ENCODE data around the gene ZBTB21.

Gene ZBTB21

GRCh38 chr21:42022091-42022430, 11.9 kb upstream of the ZBTB21 start:
- H3K4me3 Mint-ChIP-seq = peak overlapping the region; percentile 24
- H3K9me3 Mint-ChIP-seq = no peaks in the 10 kb centered on the region
- H3K4me1 Mint-ChIP-seq = peaks cover 57% of the 10 kb centered on the region
- H3K36me3 Mint-ChIP-seq (ENCODE audit: low read depth) = no peaks in the 10 kb centered on the region
- H3K27ac Mint-ChIP-seq = peak overlapping the region; percentile 95
- no peak for DNase-seq
- peaks cover 21% of the 10 kb centered on the region for H3K27me3 Mint-ChIP-seq (ENCODE audit: low read depth, poor library complexity)
- TF ChIP-seq CTCF (IDR thresholded peaks at IDR 0.05) = no peak

- H3K4me3 Mint-ChIP-seq = peak overlapping the region; percentile 57
- peaks cover 52% of the 10 kb centered on the region for H3K4me1 Mint-ChIP-seq
- H3K27ac Mint-ChIP-seq = peak overlapping the region; percentile 95
- H3K9me3 Mint-ChIP-seq = no peaks in the 10 kb centered on the region
- no peak for TF ChIP-seq CTCF (IDR thresholded peaks at IDR 0.05)
- H3K27me3 Mint-ChIP-seq (ENCODE audit: low read depth, poor library complexity) = peaks cover 21% of the 10 kb centered on the region
- DNase-seq = peak; percentile 55
- H3K36me3 Mint-ChIP-seq (ENCODE audit: low read depth) = no peaks in the 10 kb centered on the region
Observed at GRCh38 chr21:42021371-42022090, 11.4 kb upstream of the ZBTB21 start.

DNA sequence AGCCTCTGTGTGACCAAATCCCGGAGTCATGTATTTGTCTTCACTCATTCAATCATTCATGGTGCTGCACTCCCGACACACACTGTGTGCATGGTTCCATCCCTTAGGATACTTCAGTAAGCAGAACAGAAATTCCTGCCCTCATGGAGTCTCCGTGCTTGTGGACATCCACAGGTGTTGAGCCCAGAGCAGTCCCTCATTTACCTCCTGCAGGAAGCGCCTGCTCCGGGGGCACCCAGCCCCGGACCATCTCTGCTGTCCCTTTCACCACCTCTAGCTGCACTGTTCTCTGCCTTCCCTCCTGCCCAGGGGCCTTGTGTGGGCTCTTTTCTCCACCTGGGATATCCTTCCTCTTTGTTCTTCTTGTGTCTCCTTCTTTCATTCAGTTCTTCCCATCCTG, 9.5 kb upstream of the ZBTB21 start:
- Mint-ChIP-seq H3K27ac (no peak overlapping the region), H3K4me1 (peaks cover 35% of the 10 kb centered on the region), H3K27me3 (ENCODE audit: low read depth, poor library complexity) (peaks cover 18% of the 10 kb centered on the region), H3K4me3 (no peak overlapping the region), H3K9me3 (peaks cover 3% of the 10 kb centered on the region), H3K36me3 (ENCODE audit: low read depth) (no peaks in the 10 kb centered on the region)
- DNase-seq = no peak
- TF ChIP-seq CTCF (IDR thresholded peaks at IDR 0.05) = no peak

- Mint-ChIP-seq H3K27me3 (ENCODE audit: low read depth, poor library complexity) (peaks cover 14% of the 10 kb centered on the region), H3K27ac (no peak overlapping the region), H3K4me3 (no peak overlapping the region), H3K36me3 (ENCODE audit: low read depth) (no peaks in the 10 kb centered on the region), H3K9me3 (peaks cover 9% of the 10 kb centered on the region), H3K4me1 (peaks cover 31% of the 10 kb centered on the region)
- TF ChIP-seq CTCF (IDR thresholded peaks at IDR 0.05) = no peak
- DNase-seq = no peak
Observed at GRCh38 chr21:42019101-42019605, 9.0 kb upstream of the ZBTB21 start.

GRCh38 chr21:42017022-42017421, 6.9 kb upstream of the ZBTB21 start:
- Mint-ChIP-seq H3K27ac (no peak overlapping the region), H3K9me3 (peaks cover 11% of the 10 kb centered on the region), H3K27me3 (ENCODE audit: low read depth, poor library complexity) (peaks cover 16% of the 10 kb centered on the region), H3K4me1 (peaks cover 37% of the 10 kb centered on the region), H3K36me3 (ENCODE audit: low read depth) (no peaks in the 10 kb centered on the region), H3K4me3 (no peak overlapping the region)
- DNase-seq = no peak
- TF ChIP-seq CTCF (IDR thresholded peaks at IDR 0.05) = no peak

Data from nephron progenitor cell (in vitro differentiated cells).